HG02678 (cell line): ENCODE measurements around the gene NEURL1B.

Experiments used
- ATAC-seq: cut with Tn5 transposase; IDR thresholded peaks from one replicate; pipeline ENCODE4 v1.9.1; 2021; ENCODE audit warnings: mild to moderate bottlenecking, moderate library complexity; ENCODE audit not compliant: unreplicated experiment

NEURL1B gene

GRCh38 chr5:172712610-172713009 lies 71.5 kb downstream of the NEURL1B start:
- ATAC-seq, result no peak

GRCh38 chr5:172713113-172713808 lies 72.2 kb downstream of the NEURL1B start:
- ATAC-seq, result peak; percentile 50

DNA sequence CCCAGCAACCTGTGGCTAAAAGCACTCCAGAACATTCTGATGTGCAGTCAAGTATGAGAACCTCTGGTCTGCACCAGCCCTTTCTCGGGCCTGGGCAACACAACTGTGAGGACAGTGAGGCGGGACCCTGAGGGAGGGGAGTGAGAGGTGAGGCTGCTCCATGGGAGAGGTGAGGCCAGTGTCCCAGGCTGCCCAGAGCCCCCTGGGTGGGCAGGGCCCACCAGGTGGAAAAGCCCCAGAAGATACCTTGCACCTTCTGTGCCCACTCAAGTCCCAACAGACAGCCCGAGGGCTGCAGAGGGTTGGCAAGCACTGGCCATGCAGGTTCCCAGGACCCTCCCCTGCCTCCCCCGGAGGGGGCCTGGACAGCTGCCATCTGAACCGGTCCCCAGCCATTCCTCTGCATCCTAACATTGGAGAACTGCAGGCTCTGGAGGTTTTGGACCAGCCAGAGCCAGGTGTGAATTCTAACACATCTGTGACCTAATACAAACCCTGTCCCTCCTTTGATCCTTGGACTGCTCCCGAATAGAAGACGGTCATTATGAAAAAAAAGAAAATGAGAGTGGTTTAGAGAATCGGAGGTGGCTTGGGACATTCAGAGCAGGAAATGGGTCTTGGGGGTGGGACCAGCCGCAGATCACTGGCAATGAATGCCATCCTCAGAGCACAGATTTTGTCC lies 72.9 kb downstream of the NEURL1B start:
- ATAC-seq, result no peak

- peak; percentile 71 for ATAC-seq
These were observed 73.7 kb downstream of the NEURL1B start for GRCh38 chr5:172714491-172715420.

- ATAC-seq, result no peak
These were observed 74.3 kb downstream of the NEURL1B start for GRCh38 chr5:172715421-172715780.

GRCh38 chr5:172715931-172716682 lies 75.0 kb downstream of the NEURL1B start:
- ATAC-seq, result no peak

GRCh38 chr5:172716796-172717313 lies 75.8 kb downstream of the NEURL1B start:
- peak; percentile 52 for ATAC-seq

DNA sequence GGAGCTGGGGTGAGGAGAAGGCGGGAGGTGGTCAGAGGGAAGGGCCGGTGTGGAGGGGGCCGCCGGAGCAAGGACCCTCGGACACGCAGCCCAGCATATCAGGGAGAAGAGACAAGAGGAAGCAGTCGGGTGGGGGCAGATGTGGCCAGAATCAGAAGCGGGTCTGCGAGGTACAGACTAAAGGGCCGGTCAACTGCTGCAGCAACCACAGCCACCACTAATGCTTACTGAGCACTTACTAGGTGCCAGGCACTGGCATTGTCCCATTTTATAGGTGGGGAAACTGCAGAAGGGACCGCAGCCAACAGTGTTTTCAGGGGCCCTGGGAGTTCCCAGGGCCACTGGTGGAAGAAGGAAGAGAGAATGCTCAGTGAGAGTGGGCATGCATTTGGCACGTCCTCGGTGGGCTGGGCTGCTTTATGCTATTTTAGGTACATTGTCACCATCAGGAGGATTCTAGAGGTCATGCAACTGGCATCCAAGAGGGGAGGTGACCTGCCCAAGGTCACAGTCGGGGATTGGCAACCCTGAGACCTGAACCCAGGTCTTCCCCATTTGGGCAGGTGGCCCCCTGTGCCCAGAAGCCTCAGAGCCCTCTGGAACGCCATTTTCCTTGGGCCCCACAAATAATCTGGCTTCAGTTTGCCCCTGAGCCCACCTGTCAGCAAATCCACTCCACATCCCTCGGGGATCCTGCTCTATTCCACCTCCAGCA lies 76.6 kb downstream of the NEURL1B start:
- no peak for ATAC-seq

GRCh38 chr5:172718527-172719114 lies 77.6 kb downstream of the NEURL1B start:
- no peak for ATAC-seq

GRCh38 chr5:172719211-172719610 lies 78.1 kb downstream of the NEURL1B start:
- no peak for ATAC-seq

- no peak for ATAC-seq
These were observed 79.6 kb downstream of the NEURL1B start for GRCh38 chr5:172720655-172721054.

DNA sequence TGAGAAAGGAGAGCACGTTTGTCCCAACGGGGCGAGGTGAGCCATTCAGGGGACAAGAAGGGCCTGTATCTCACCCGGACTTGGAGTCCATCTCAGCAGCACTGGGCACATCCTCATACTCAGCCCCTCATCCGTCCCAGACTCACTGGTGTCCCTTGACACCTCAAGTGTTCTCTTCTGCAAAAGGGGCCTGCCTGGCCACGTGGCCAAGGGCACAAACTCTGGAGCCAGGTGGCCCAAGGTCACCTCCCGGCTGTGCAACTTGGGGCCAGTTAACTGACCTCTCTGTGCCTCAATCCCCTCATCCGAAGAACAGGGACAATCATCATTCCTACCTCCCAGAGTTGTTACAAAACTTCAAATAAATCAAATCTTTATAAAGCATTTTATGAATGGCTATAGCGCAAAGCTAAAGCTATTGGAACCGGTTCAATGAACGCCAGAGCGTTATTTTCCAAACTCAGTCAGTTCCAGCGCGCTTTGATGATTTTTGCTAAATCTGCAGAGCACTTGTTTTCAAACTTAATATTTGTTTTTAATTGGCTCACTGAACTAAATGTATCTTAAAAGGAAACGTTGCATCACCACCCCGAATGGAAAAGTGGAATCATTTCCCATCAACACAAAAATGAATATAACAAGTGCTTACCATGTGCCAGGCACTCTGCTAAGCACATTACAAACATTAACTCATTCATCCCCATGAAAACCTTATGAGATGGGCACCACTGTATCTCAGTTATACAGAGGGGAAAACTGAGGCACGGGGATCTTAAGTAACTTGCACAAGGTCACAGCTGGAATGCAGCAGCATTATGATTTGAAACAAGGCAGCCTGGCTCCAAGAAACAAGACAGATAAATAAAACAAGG lies 80.6 kb downstream of the NEURL1B start:
- ATAC-seq, result no peak

DNA sequence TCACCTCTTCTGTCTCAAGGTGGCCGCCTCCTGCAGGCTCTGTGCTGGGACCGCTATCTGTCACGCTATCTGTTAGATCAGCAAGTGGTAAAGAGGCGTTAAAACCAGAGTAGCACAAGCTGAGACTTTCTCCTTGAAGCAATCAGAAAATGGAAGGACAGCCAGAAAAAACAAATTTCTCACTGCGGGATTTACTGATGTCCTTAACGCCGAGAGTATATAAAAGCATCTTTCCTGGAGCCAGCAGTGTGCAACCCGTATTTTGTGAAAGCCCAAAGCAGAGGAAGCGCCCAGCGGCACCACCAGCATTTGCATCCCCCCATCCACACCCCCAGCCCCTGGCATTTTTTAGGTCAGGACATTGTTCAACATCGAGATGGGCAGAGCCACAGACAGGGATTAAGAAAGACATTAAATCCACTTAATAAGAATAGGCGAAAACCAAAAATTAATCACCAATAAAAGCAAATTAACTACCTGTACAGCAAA lies 81.3 kb downstream of the NEURL1B start:
- no peak for ATAC-seq

DNA sequence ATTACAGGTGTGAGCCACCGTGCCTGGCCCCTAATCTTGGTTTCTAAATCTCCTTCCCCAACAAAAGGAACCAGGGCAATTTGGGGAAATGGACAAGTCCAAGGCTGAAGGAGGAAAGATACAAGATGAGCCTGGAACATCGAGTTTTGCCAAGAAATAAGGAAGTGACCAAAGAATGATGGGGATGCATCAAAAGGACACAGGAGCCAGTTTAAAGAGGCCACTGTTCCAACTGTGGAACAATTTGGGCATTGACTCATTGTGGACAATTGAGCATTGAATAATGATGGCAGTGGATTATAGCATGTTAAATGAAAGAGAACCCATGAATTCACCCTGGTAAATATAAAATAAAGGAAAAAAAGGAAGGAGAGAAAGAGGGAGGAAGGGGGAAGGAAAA lies 82.4 kb downstream of the NEURL1B start:
- no peak for ATAC-seq

GRCh38 chr5:172724242-172725183 lies 83.5 kb downstream of the NEURL1B start:
- no peak for ATAC-seq

DNA sequence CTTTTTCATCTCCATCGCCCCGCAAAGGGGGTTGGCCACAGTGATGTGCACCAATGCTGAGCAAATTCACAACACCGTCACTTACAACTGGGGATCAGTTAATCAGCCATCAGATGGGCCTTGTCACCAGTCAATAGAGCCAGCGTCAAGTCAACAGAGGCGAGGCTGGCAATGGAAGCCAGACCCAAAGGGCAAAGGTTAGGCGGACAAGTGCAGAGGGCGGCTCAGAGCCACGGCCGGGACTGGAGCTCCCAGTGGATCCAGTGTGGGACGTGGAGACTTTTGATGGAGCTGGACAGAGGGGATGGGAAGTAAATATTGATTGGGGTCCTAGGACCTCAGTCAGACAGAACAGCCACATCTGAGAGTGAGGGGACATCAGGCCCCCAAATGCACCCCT lies 84.2 kb downstream of the NEURL1B start:
- ATAC-seq, result no peak

GRCh38 chr5:172725785-172726184 lies 84.7 kb downstream of the NEURL1B start:
- ATAC-seq, result no peak
